Panc1 (cell line): ENCODE measurements around the gene FSTL5. TPM values are rescaled to one million over a fixed set of nuclear protein-coding genes. Genes with fewer than 3 reads are reported as not detected.

Source experiments
- ATAC-seq: fragments of 200-7000 bp; cut with Tn5 transposase; 2 replicates; pipeline ENCODE4 v1.9.1; 2020; ENCODE audit warnings: mild to moderate bottlenecking, moderate library complexity
- BruUV-seq: library from RNA; stranded (reverse); fragments of 400-500 nt; replicated peaks from 2 replicates; lab custom pipeline; 2021; lab: Mats Ljungman, UMichigan
- CTCF ChIA-PET: fragments of 300-600 bp; sonication (Branson Sonifier 250); formaldehyde crosslinking; loops from one replicate; lab custom pipeline; 2022; ENCODE audit warnings: antibody characterized with exemption; lab: Charles Lee
- POLR2A ChIA-PET: fragments of 300-600 bp; sonication (Branson Sonifier 250); formaldehyde crosslinking; loops from one replicate; lab custom pipeline; 2022; ENCODE audit warnings: antibody characterized with exemption; lab: Charles Lee
- DNase-seq: peaks from one replicate; pipeline ENCODE4 v3.0.0-alpha.2; 2010; ENCODE audit warnings: low read depth, low spot score
- H3K27ac ChIP-seq: 2 replicates; pipeline ENCODE4 v1.5.1; 2011; ENCODE audit warnings: mild to moderate bottlenecking, low read length, inconsistent platforms
- H3K27me3 ChIP-seq: fragments of 200-500 bp; sonication (Bioruptor generic); 2 replicates; pipeline ENCODE4 v1.6.0; 2014; ENCODE audit warnings: low read length, inconsistent platforms; ENCODE audit not compliant: control insufficient read depth, insufficient read depth
- H3K36me3 ChIP-seq: fragments of 200-500 bp; sonication (Bioruptor generic); 2 replicates; pipeline ENCODE4 v1.5.1; 2014; ENCODE audit warnings: inconsistent platforms, mild to moderate bottlenecking, low read length, moderate library complexity; ENCODE audit not compliant: control insufficient read depth, insufficient read depth
- H3K4me1 ChIP-seq: 2 replicates; pipeline ENCODE4 v1.5.1; 2011; ENCODE audit warnings: inconsistent platforms, mild to moderate bottlenecking, low read length, moderate library complexity; ENCODE audit not compliant: control insufficient read depth, insufficient read depth
- H3K4me3 ChIP-seq, 2 experiments: 2 replicates each; pipeline ENCODE4 v1.5.1; 2011 to 2012; ENCODE audit warnings: low read depth in 2 of 2, low read length in 2 of 2, mild to moderate bottlenecking in 2 of 2, inconsistent platforms in 1 of 2, moderate library complexity in 1 of 2
- H3K9me3 ChIP-seq: fragments of 200-500 bp; sonication (Bioruptor generic); 2 replicates; pipeline ENCODE4 v1.5.1; 2014; ENCODE audit warnings: low read depth, mild to moderate bottlenecking, inconsistent platforms, low read length, moderate library complexity; ENCODE audit not compliant: control insufficient read depth, insufficient read depth
- CTCF ChIP-seq: fragments of 450-650 bp; IDR thresholded peaks from 2 replicates; pipeline ENCODE4 v1.5.1; 2017; ENCODE audit warnings: mild to moderate bottlenecking
- POLR2AphosphoS5 ChIP-seq: IDR thresholded peaks from 2 replicates; pipeline ENCODE4 v1.6.1; 2012; ENCODE audit warnings: mild to moderate bottlenecking, low read depth, low read length, moderate library complexity
- REST ChIP-seq, 2 experiments: IDR thresholded peaks; 2 replicates each; pipeline ENCODE4 v1.6.1; 2011 to 2012; ENCODE audit warnings: low read depth in 2 of 2, control low read depth in 1 of 2, low read length in 1 of 2, mild to moderate bottlenecking in 1 of 2, moderate library complexity in 1 of 2; ENCODE audit not compliant: insufficient read depth in 1 of 2
- SIN3A ChIP-seq: IDR thresholded peaks from 2 replicates; pipeline ENCODE4 v1.6.1; 2012; ENCODE audit warnings: low read depth, mild to moderate bottlenecking, low read length, moderate library complexity, borderline replicate concordance; ENCODE audit not compliant: insufficient read depth
- TCF7L2 ChIP-seq: IDR thresholded peaks from 2 replicates; pipeline ENCODE4 v1.6.1; 2011; ENCODE audit warnings: mild to moderate bottlenecking, low read depth, low read length, inconsistent platforms
- in situ Hi-C: cut with HindIII; loops from 2 replicates; pipeline ENCODE4 v1.10.0; 2016; ENCODE audit warnings: low sequenced_read_pairs, low pct_unique_long_range_greater_than_20kb
- intact Hi-C: fragments of 100-400 bp; cut with micrococcal nuclease; formaldehyde crosslinking; loops from one replicate; pipeline ENCODE4 v1.10.0; 2022; ENCODE audit not compliant: unreplicated experiment
- total RNA-seq: library from RNA; stranded (reverse); gene quantifications from one replicate; pipeline ENCODE4 v1.2.1, GENCODE V29; 2021; ENCODE audit not compliant: unreplicated experiment

The FSTL5 gene
- total RNA-seq, 1 experiment from 2014 or later: 0.67 TPM

- H3K4me3 ChIP-seq: no peak overlapping the region
- no peaks in the 10 kb centered on the region for H3K4me1 ChIP-seq
- H3K27me3 ChIP-seq: no peaks in the 10 kb centered on the region
- in situ Hi-C loops: no loop called here
- intact Hi-C loops: loop anchor here (5.0 to 10.0 kb wide), 2 partner anchors 603 to 910 kb away; no protein-coding TSS in a partner anchor
- ChIA-PET CTCF (no interaction called here), POLR2A (no interaction called here)
- no peaks in the 10 kb centered on the region for H3K9me3 ChIP-seq
- H3K36me3 ChIP-seq: no peaks in the 10 kb centered on the region
- no peak for ATAC-seq
- BruUV-seq: no TSS peak
- no peak for TF ChIP-seq REST (IDR thresholded peaks at IDR 0.05; ENCODE audit: insufficient read depth in 1 of 2, low read depth in 2 of 2, low read length in 1 of 2)
- TF ChIP-seq TCF7L2: no peak
- TF ChIP-seq CTCF: no peak
- no peak for TF ChIP-seq SIN3A
- no peak for TF ChIP-seq POLR2AphosphoS5
- no peak overlapping the region for H3K27ac ChIP-seq
- DNase-seq: no peak
These were observed 1.2 kb upstream of the FSTL5 start for GRCh38 chr4:162164906-162165510.

GRCh38 chr4:162162672-162163071 lies 1.1 kb downstream of the FSTL5 start:
- Histone ChIP-seq H3K9me3 (no peaks in the 10 kb centered on the region), H3K4me1 (no peaks in the 10 kb centered on the region), H3K4me3 (no peak overlapping the region), H3K27me3 (no peaks in the 10 kb centered on the region), H3K27ac (no peak overlapping the region), H3K36me3 (no peaks in the 10 kb centered on the region)
- no peak for DNase-seq
- ATAC-seq: no peak
- no peak for TF ChIP-seq POLR2AphosphoS5
- TF ChIP-seq TCF7L2: no peak
- BruUV-seq: no TSS peak
- CTCF ChIA-PET: no interaction called here
- in situ Hi-C loops (no loop called here), intact Hi-C loops (loop anchor here (10.0 kb wide), 1 partner anchor 908 kb away; no protein-coding TSS in a partner anchor)
- POLR2A ChIA-PET: interaction anchor here (0.7 kb wide), 1 partner anchor 771 kb away, joined by 3 read pairs; no protein-coding TSS in a partner anchor

- Histone ChIP-seq H3K4me1 (no peaks in the 10 kb centered on the region), H3K27me3 (no peaks in the 10 kb centered on the region), H3K9me3 (no peaks in the 10 kb centered on the region), H3K4me3 (no peak overlapping the region), H3K36me3 (no peaks in the 10 kb centered on the region), H3K27ac (no peak overlapping the region)
- intact Hi-C loops: no loop called here
- no TSS peak for BruUV-seq
- in situ Hi-C loops: no loop called here
- DNase-seq (no peak), ATAC-seq (no peak)
- CTCF ChIA-PET: no interaction called here
- POLR2A ChIA-PET: no interaction called here
- TF ChIP-seq REST (IDR thresholded peaks at IDR 0.05; ENCODE audit: insufficient read depth in 1 of 2, low read depth in 2 of 2, low read length in 1 of 2): no peak
- no peak for TF ChIP-seq SIN3A
- no peak for TF ChIP-seq TCF7L2
- TF ChIP-seq CTCF: no peak
These were observed 6.6 kb downstream of the FSTL5 start for GRCh38 chr4:162157241-162157640.
